Adipocyte (in vitro differentiated cells): ENCODE data around the gene CD300H.
A peak's percentile ranks its signal among the peaks of the same experiment; 100 is the strongest.

Experiments used
- DNase-seq: peaks from one replicate; pipeline ENCODE4 v3.0.0-alpha.2; 2015; ENCODE audit warnings: low read depth
- H3K27me3 ChIP-seq: replicated peaks from 2 replicates; pipeline ENCODE4 v1.7.0; 2013; ENCODE audit warnings: mild to moderate bottlenecking, low read length, moderate library complexity; ENCODE audit not compliant: control insufficient read depth, insufficient read depth
- H3K36me3 ChIP-seq: 2 replicates; pipeline ENCODE4 v1.7.0; 2013; ENCODE audit warnings: low read length, mild to moderate bottlenecking, moderate library complexity; ENCODE audit not compliant: control insufficient read depth, insufficient read depth, severe bottlenecking
- H3K4me1 ChIP-seq: 2 replicates; pipeline ENCODE4 v1.7.0; 2013; ENCODE audit warnings: mild to moderate bottlenecking, low read length, moderate library complexity; ENCODE audit not compliant: control insufficient read depth, insufficient read depth
- H3K4me3 ChIP-seq: 2 replicates; pipeline ENCODE4 v1.7.0; 2013; ENCODE audit warnings: mild to moderate bottlenecking, low read length, moderate library complexity
- H3K9ac ChIP-seq: 2 replicates; pipeline ENCODE4 v1.7.0; 2013; ENCODE audit warnings: mild to moderate bottlenecking, low read length, moderate library complexity
- H3K9me3 ChIP-seq: 2 replicates; pipeline ENCODE4 v1.7.0; 2013; ENCODE audit warnings: mild to moderate bottlenecking, low read length, moderate library complexity; ENCODE audit not compliant: control insufficient read depth

The CD300H gene

DNA sequence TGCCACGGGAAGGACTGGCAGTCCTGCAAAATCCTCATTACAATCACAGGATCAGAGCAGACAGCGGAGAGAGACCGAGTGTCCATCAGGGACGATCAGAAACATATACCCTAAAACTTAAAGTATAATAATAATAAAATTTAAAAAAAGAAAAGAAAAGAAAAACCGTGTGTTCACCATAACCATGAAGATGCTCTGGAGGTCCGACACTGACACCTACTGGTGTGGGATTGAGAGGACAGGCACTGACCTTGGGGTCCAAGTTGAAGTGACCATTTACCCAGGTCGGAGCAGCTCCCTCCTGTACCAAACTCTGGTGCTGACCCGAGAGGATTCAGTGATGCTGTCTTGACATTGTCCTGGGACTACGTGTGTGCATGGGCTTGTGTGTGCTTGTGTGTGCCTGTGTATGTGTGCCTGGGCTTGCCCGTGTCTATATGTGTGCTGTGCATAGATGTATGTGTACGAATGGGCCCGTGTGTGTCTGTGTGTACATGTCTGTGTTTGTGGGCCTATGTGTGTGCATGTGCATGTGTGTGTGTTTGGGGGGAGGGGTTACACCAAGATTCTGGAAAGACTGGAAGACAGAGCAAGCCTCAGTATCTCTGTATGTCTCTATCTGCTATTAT is 34.7 kb upstream of the CD300H start:
- H3K9me3 ChIP-seq = no peaks in the 10 kb centered on the region
- peaks cover 11% of the 10 kb centered on the region for H3K4me1 ChIP-seq
- no peaks in the 10 kb centered on the region for H3K36me3 ChIP-seq
- no peak overlapping the region for H3K4me3 ChIP-seq
- H3K9ac ChIP-seq = no peak overlapping the region
- peaks cover 49% of the 10 kb centered on the region for H3K27me3 ChIP-seq
- peak; percentile 27 for DNase-seq

GRCh38 chr17:74599448-74599939 is 32.2 kb upstream of the CD300H start:
- no peak overlapping the region for H3K9ac ChIP-seq
- H3K36me3 ChIP-seq = no peaks in the 10 kb centered on the region
- no peaks in the 10 kb centered on the region for H3K4me1 ChIP-seq
- H3K9me3 ChIP-seq = no peaks in the 10 kb centered on the region
- peaks cover 60% of the 10 kb centered on the region for H3K27me3 ChIP-seq
- no peak for DNase-seq
- no peak overlapping the region for H3K4me3 ChIP-seq

- Histone ChIP-seq H3K27me3 (peaks cover 58% of the 10 kb centered on the region), H3K36me3 (no peaks in the 10 kb centered on the region), H3K4me1 (no peaks in the 10 kb centered on the region), H3K4me3 (no peak overlapping the region), H3K9me3 (no peaks in the 10 kb centered on the region), H3K9ac (no peak overlapping the region)
- no peak for DNase-seq
Measured at GRCh38 chr17:74599023-74599399, 31.7 kb upstream of the CD300H start.

- H3K4me3 ChIP-seq = no peak overlapping the region
- peaks cover 53% of the 10 kb centered on the region for H3K27me3 ChIP-seq
- H3K9me3 ChIP-seq = no peaks in the 10 kb centered on the region
- no peak for DNase-seq
- H3K4me1 ChIP-seq = no peaks in the 10 kb centered on the region
- H3K9ac ChIP-seq = no peak overlapping the region
- H3K36me3 ChIP-seq = no peaks in the 10 kb centered on the region
Measured at GRCh38 chr17:74598346-74599022, 31.2 kb upstream of the CD300H start.

GRCh38 chr17:74597069-74597790 is 29.9 kb upstream of the CD300H start:
- no peak overlapping the region for H3K4me3 ChIP-seq
- DNase-seq = no peak
- H3K36me3 ChIP-seq = no peaks in the 10 kb centered on the region
- H3K27me3 ChIP-seq = peaks cover 42% of the 10 kb centered on the region
- H3K9me3 ChIP-seq = no peaks in the 10 kb centered on the region
- no peak overlapping the region for H3K9ac ChIP-seq
- peaks cover 11% of the 10 kb centered on the region for H3K4me1 ChIP-seq

GRCh38 chr17:74595037-74595750 is 27.9 kb upstream of the CD300H start:
- Histone ChIP-seq H3K4me3 (no peak overlapping the region), H3K36me3 (no peaks in the 10 kb centered on the region), H3K9ac (no peak overlapping the region), H3K27me3 (peaks cover 35% of the 10 kb centered on the region), H3K4me1 (peaks cover 12% of the 10 kb centered on the region), H3K9me3 (peaks cover 5% of the 10 kb centered on the region)
- DNase-seq = no peak

- no peak within 1 kb of the TSS for H3K9ac ChIP-seq
- H3K36me3 ChIP-seq = no peaks in the 10 kb centered on the region
- no peak within 1 kb of the TSS for H3K4me3 ChIP-seq
- H3K27me3 ChIP-seq = peaks cover 35% of the 10 kb centered on the region
- H3K9me3 ChIP-seq = peaks cover 12% of the 10 kb centered on the region
- H3K4me1 ChIP-seq = peaks cover 12% of the 10 kb centered on the region
- no peak for DNase-seq
Measured at GRCh38 chr17:74592087-74592990, 25.0 kb upstream of the CD300H start, which contains the start of gene CD300LD. CD300LD (minus strand) TSS chr17:74592283; CDS start chr17:74592202, 81 bp downstream.

DNA sequence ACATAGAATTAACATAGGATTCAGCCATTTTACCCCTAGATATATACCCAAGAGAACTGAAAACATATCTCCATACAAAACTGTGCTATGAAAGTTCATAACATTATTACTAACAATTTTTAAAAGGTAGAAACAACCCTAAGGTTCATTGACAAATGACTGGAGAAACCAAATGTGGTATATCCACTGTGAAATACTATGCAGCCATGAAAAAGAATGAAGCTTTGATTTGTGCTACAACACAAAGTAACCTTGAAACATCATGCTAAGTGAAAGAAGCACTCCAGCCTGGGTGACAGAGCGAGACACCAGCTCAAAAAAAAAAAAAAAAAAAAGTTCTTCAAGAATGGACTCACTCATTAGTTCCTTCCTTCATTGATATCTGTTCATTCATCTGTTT is 24.2 kb upstream of the CD300H start:
- H3K27me3 ChIP-seq = peaks cover 33% of the 10 kb centered on the region
- H3K9ac ChIP-seq = no peak overlapping the region
- H3K4me3 ChIP-seq = no peak overlapping the region
- no peak for DNase-seq
- H3K9me3 ChIP-seq = peaks cover 12% of the 10 kb centered on the region
- no peaks in the 10 kb centered on the region for H3K36me3 ChIP-seq
- H3K4me1 ChIP-seq = peaks cover 12% of the 10 kb centered on the region

GRCh38 chr17:74585711-74586110 is 18.4 kb upstream of the CD300H start:
- DNase-seq = no peak

GRCh38 chr17:74584292-74585060 is 17.2 kb upstream of the CD300H start:
- no peak for DNase-seq
- no peaks in the 10 kb centered on the region for H3K36me3 ChIP-seq
- peaks cover 15% of the 10 kb centered on the region for H3K9me3 ChIP-seq
- H3K4me3 ChIP-seq = no peak overlapping the region
- H3K4me1 ChIP-seq = no peaks in the 10 kb centered on the region
- H3K9ac ChIP-seq = no peak overlapping the region
- peaks cover 33% of the 10 kb centered on the region for H3K27me3 ChIP-seq

More at GRCh38 chr17:74585711-74586110, 18.4 kb upstream of the CD300H start:
- H3K9me3 ChIP-seq = peaks cover 16% of the 10 kb centered on the region
- H3K36me3 ChIP-seq = no peaks in the 10 kb centered on the region
- H3K27me3 ChIP-seq = peaks cover 33% of the 10 kb centered on the region
- no peak overlapping the region for H3K4me3 ChIP-seq
- H3K9ac ChIP-seq = no peak overlapping the region
- H3K4me1 ChIP-seq = no peaks in the 10 kb centered on the region
